ENCODE data around the gene CLASP1.

Gene CLASP1

GRCh38 chr2:121520641-121520994 lies 128.6 kb downstream of the CLASP1 start:
- TF ChIP-seq CTCF (conservative IDR thresholded peaks at IDR 0.05): no peak
- no peak for TF ChIP-seq ZFX (IDR thresholded peaks at IDR 0.05)
- no peak overlapping the region for H3K27ac ChIP-seq

GRCh38 chr2:121519732-121520640 lies 129.3 kb downstream of the CLASP1 start:
- H3K27ac ChIP-seq: no peak overlapping the region
- TF ChIP-seq CTCF (conservative IDR thresholded peaks at IDR 0.05) (no peak), ZFX (IDR thresholded peaks at IDR 0.05) (no peak)

GRCh38 chr2:121519153-121519552 lies 130.1 kb downstream of the CLASP1 start:
- no peak overlapping the region for H3K27ac ChIP-seq
- TF ChIP-seq ZFX (IDR thresholded peaks at IDR 0.05): no peak
- TF ChIP-seq CTCF (conservative IDR thresholded peaks at IDR 0.05): no peak

GRCh38 chr2:121513597-121514333 lies 135.5 kb downstream of the CLASP1 start:
- TF ChIP-seq ZFX (IDR thresholded peaks at IDR 0.05) (no peak), CTCF (conservative IDR thresholded peaks at IDR 0.05) (no peak)
- no peak overlapping the region for H3K27ac ChIP-seq

- no peak for TF ChIP-seq CTCF (conservative IDR thresholded peaks at IDR 0.05)
- TF ChIP-seq ZFX (IDR thresholded peaks at IDR 0.05): no peak
- H3K27ac ChIP-seq: no peak overlapping the region
These were observed 138.4 kb downstream of the CLASP1 start for GRCh38 chr2:121510857-121511256.

- TF ChIP-seq ZFX (IDR thresholded peaks at IDR 0.05) (no peak), CTCF (conservative IDR thresholded peaks at IDR 0.05) (no peak)
- no peak overlapping the region for H3K27ac ChIP-seq
These were observed 142.6 kb downstream of the CLASP1 start for GRCh38 chr2:121506621-121507020.

GRCh38 chr2:121505986-121506586 lies 143.2 kb downstream of the CLASP1 start:
- no peak overlapping the region for H3K27ac ChIP-seq
- TF ChIP-seq ZFX (IDR thresholded peaks at IDR 0.05): no peak
- no peak for TF ChIP-seq CTCF (conservative IDR thresholded peaks at IDR 0.05)
